Liver (tissue), 9 donors: ENCODE measurements around the gene ARMC5. TPM values are rescaled to one million over a fixed set of nuclear protein-coding genes. Genes with fewer than 3 reads are reported as not detected.

Experiments used
- DNase-seq: peaks from one replicate; pipeline ENCODE4 v3.0.0-alpha.2; 2017; ENCODE audit warnings: low spot score
- H3K27ac ChIP-seq, 2 donors: one replicate each; pipeline ENCODE4 v1.7.0; 2013; ENCODE audit warnings: inconsistent platforms in 2 of 2, low read length in 2 of 2, control low read depth in 1 of 2, low read depth in 1 of 2, mild to moderate bottlenecking in 1 of 2
- H3K27me3 ChIP-seq, 4 donors: one replicate each; pipeline versions ENCODE4 v1.6.1 to v1.7.0; 2013; ENCODE audit warnings: low read length in 3 of 4, inconsistent platforms in 1 of 4, mild to moderate bottlenecking in 1 of 4, moderate library complexity in 1 of 4; ENCODE audit not compliant: control insufficient read depth in 4 of 4, insufficient read depth in 4 of 4
- H3K36me3 ChIP-seq, 4 donors: one replicate each; pipeline versions ENCODE4 v1.6.1 to v1.7.0; 2013; ENCODE audit warnings: low read length in 3 of 4, mild to moderate bottlenecking in 3 of 4, low read depth in 1 of 4, moderate library complexity in 1 of 4; ENCODE audit not compliant: control insufficient read depth in 4 of 4, insufficient read depth in 3 of 4
- H3K4me1 ChIP-seq, 4 donors: one replicate each; pipeline versions ENCODE4 v1.6.1 to v1.7.0; 2013; ENCODE audit warnings: low read length in 3 of 4, mild to moderate bottlenecking in 3 of 4, moderate library complexity in 1 of 4; ENCODE audit not compliant: control insufficient read depth in 4 of 4, insufficient read depth in 4 of 4
- H3K4me3 ChIP-seq, 3 donors: one replicate each; pipeline versions ENCODE4 v1.6.1 to v1.7.0; 2013; ENCODE audit warnings: low read length in 3 of 3, control low read depth in 1 of 3, low read depth in 1 of 3, mild to moderate bottlenecking in 1 of 3
- H3K9ac ChIP-seq, 2 donors: one replicate each; pipeline ENCODE4 v1.7.0; 2013; ENCODE audit warnings: low read length in 2 of 2, mild to moderate bottlenecking in 2 of 2, moderate library complexity in 2 of 2, control low read depth in 1 of 2, low read depth in 1 of 2
- H3K9me3 ChIP-seq, 4 donors: one replicate each; pipeline versions ENCODE4 v1.6.1 to v1.7.0; 2013; ENCODE audit warnings: low read length in 3 of 4; ENCODE audit not compliant: control insufficient read depth in 4 of 4
- EGR1 ChIP-seq, 2 donors: IDR thresholded peaks; 2 replicates each; pipeline ENCODE4 v1.6.1; 2016 to 2018; ENCODE audit warnings: antibody characterized with exemption in 2 of 2, low read depth in 2 of 2
- FOXA1 ChIP-seq: IDR thresholded peaks from 2 replicates; pipeline ENCODE4 v1.6.1; 2016; ENCODE audit warnings: antibody characterized with exemption
- FOXA2 ChIP-seq: IDR thresholded peaks from 2 replicates; pipeline ENCODE4 v1.6.1; 2016; ENCODE audit warnings: antibody characterized with exemption
- GABPA ChIP-seq, 2 donors: IDR thresholded peaks in 1 of 2; conservative IDR thresholded peaks in 1 of 2; 2 replicates each; pipeline ENCODE4 v1.6.1; 2016; ENCODE audit warnings: antibody characterized with exemption in 2 of 2, mild to moderate bottlenecking in 1 of 2, moderate library complexity in 1 of 2
- HNF4A ChIP-seq, 2 donors: conservative IDR thresholded peaks; 2 replicates each; pipeline ENCODE4 v1.6.1; 2016; ENCODE audit warnings: antibody characterized with exemption in 2 of 2, mild to moderate bottlenecking in 2 of 2
- HNF4G ChIP-seq: IDR thresholded peaks from 2 replicates; pipeline ENCODE4 v1.6.1; 2016; ENCODE audit warnings: antibody characterized with exemption
- JUND ChIP-seq, 2 donors: IDR thresholded peaks; 2 replicates each; pipeline ENCODE4 v1.6.1; 2016; ENCODE audit warnings: antibody characterized with exemption in 2 of 2
- RAD21 ChIP-seq, 2 donors: IDR thresholded peaks; 2 replicates each; pipeline ENCODE4 v1.6.1; 2016; ENCODE audit warnings: antibody characterized with exemption in 2 of 2, mild to moderate bottlenecking in 2 of 2
- SP1 ChIP-seq: IDR thresholded peaks from 2 replicates; pipeline ENCODE4 v1.6.1; 2018; ENCODE audit warnings: antibody characterized with exemption, mild to moderate bottlenecking
- TAF1 ChIP-seq: conservative IDR thresholded peaks from 2 replicates; pipeline ENCODE4 v1.6.1; 2016; ENCODE audit warnings: antibody characterized with exemption, mild to moderate bottlenecking
- YY1 ChIP-seq: IDR thresholded peaks from 2 replicates; pipeline ENCODE4 v1.6.1; 2016; ENCODE audit warnings: antibody characterized with exemption, mild to moderate bottlenecking
- WGBS: extraction: QIAGEN DNeasy Blood & Tissue Kit; methylation state at CpG from one replicate; pipeline ENCODE4 v1.1.7; 2013; 5-methylcytosine and 5-hydroxymethylcytosine counted together
- polyA plus RNA-seq, 2 donors: library from polyadenylated mRNA; stranded (reverse) in 1 of 2; unstranded in 1 of 2; fragments of 200-250 nt in 1 of 2; fragments of >200 nt in 1 of 2; fragmentation: Nextera tagmentation in 1 of 2; extraction: Ambion mirVana in 1 of 2; gene quantifications; one replicate each; pipeline versions ENCODE4 v1.2.1 to v1.2.3, GENCODE V29; 2013 to 2015
- total RNA-seq, 2 donors: library from RNA; depleted of rRNA; stranded (reverse); fragments of >200 nt; gene quantifications; one replicate each; pipeline ENCODE4 v1.2.3, GENCODE V29; 2014
- TF ChIP-seq, protein P1 (sequence below): IDR thresholded peaks from 2 replicates; pipeline ENCODE4 v1.6.1; 2016; ENCODE audit warnings: antibody characterized with exemption
- TF ChIP-seq, protein P2 (sequence below): fragments of 150-350 bp; IDR thresholded peaks from 2 replicates; pipeline ENCODE4 v1.5.1; 2017; ENCODE audit warnings: improper control_type of control experiment, low read depth, low read length; ENCODE audit not compliant: missing input control
- TF ChIP-seq, protein P3 (sequence below): IDR thresholded peaks from 2 replicates; pipeline ENCODE4 v1.6.1; 2016; ENCODE audit warnings: antibody characterized with exemption, mild to moderate bottlenecking
- donor health status: healthy.
- donor health status: healthy.
- donor health status: healthy.
- donor health status: healthy.
- donor health status: healthy.

ARMC5 gene
- total and polyA plus RNA-seq, 4 donors: 5.4 to 13.3 (median 11.4) TPM

DNA sequence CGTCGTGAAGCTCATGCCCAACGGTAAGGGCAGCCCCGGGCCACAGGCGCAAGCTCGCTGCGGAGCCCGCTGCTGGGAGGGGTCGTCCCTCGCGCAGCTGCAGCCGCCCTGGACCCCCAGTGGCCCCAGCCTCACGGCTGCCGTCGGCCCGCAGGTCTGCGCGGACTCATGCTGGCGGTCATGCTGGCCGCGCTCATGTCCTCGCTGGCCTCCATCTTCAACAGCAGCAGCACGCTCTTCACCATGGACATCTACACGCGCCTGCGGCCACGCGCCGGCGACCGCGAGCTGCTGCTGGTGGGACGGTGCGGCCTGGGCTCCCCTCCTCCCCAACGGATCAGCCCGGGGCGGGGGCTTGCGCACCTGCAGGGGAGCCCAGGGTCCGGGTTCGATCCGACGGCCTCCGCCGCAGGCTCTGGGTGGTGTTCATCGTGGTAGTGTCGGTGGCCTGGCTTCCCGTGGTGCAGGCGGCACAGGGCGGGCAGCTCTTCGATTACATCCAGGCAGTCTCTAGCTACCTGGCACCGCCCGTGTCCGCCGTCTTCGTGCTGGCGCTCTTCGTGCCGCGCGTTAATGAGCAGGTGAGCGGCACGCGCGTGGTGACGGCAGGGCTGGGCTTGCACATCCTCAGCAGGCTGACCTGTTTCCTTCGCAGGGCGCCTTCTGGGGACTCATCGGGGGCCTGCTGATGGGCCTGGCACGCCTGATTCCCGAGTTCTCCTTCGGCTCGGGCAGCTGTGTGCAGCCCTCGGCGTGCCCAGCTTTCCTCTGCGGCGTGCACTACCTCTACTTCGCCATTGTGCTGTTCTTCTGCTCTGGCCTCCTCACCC, 29.4 kb downstream of the ARMC5 start:
- DNase-seq: no peak
- WGBS: 50% methylated on average over 77 of the region's 77 CpGs
- TF ChIP-seq, protein P1, sequence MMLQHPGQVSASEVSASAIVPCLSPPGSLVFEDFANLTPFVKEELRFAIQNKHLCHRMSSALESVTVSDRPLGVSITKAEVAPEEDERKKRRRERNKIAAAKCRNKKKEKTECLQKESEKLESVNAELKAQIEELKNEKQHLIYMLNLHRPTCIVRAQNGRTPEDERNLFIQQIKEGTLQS: no peak
- TF ChIP-seq, protein P2, sequence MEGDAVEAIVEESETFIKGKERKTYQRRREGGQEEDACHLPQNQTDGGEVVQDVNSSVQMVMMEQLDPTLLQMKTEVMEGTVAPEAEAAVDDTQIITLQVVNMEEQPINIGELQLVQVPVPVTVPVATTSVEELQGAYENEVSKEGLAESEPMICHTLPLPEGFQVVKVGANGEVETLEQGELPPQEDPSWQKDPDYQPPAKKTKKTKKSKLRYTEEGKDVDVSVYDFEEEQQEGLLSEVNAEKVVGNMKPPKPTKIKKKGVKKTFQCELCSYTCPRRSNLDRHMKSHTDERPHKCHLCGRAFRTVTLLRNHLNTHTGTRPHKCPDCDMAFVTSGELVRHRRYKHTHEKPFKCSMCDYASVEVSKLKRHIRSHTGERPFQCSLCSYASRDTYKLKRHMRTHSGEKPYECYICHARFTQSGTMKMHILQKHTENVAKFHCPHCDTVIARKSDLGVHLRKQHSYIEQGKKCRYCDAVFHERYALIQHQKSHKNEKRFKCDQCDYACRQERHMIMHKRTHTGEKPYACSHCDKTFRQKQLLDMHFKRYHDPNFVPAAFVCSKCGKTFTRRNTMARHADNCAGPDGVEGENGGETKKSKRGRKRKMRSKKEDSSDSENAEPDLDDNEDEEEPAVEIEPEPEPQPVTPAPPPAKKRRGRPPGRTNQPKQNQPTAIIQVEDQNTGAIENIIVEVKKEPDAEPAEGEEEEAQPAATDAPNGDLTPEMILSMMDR: no peak
- TF ChIP-seq FOXA2: no peak
- TF ChIP-seq YY1: no peak
- no peak for TF ChIP-seq HNF4G
- no peak for TF ChIP-seq GABPA (IDR thresholded peaks at IDR 0.05 in 1 of 2, conservative IDR thresholded peaks at IDR 0.05 in 1 of 2)
- no peak for TF ChIP-seq TAF1
- TF ChIP-seq, protein P3, sequence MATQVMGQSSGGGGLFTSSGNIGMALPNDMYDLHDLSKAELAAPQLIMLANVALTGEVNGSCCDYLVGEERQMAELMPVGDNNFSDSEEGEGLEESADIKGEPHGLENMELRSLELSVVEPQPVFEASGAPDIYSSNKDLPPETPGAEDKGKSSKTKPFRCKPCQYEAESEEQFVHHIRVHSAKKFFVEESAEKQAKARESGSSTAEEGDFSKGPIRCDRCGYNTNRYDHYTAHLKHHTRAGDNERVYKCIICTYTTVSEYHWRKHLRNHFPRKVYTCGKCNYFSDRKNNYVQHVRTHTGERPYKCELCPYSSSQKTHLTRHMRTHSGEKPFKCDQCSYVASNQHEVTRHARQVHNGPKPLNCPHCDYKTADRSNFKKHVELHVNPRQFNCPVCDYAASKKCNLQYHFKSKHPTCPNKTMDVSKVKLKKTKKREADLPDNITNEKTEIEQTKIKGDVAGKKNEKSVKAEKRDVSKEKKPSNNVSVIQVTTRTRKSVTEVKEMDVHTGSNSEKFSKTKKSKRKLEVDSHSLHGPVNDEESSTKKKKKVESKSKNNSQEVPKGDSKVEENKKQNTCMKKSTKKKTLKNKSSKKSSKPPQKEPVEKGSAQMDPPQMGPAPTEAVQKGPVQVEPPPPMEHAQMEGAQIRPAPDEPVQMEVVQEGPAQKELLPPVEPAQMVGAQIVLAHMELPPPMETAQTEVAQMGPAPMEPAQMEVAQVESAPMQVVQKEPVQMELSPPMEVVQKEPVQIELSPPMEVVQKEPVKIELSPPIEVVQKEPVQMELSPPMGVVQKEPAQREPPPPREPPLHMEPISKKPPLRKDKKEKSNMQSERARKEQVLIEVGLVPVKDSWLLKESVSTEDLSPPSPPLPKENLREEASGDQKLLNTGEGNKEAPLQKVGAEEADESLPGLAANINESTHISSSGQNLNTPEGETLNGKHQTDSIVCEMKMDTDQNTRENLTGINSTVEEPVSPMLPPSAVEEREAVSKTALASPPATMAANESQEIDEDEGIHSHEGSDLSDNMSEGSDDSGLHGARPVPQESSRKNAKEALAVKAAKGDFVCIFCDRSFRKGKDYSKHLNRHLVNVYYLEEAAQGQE: no peak
- no peak for TF ChIP-seq RAD21 (IDR thresholded peaks at IDR 0.05)
- TF ChIP-seq EGR1 (IDR thresholded peaks at IDR 0.05; ENCODE audit: low read depth in 2 of 2): no peak
- TF ChIP-seq FOXA1: no peak
- TF ChIP-seq HNF4A (conservative IDR thresholded peaks at IDR 0.05): no peak

DNA sequence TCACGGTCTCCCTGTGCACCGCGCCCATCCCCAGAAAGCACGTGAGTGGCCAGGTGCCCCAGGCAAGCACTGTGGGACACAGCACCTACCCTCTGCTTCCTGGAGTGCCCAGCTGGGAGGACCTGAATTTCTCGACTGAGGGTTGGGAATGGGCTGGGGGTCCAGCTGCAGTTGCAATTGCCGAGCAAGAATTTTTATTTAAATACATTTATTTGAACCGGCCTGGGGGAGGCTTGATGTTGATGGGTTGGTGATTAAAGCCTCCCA, 29.9 kb downstream of the ARMC5 start:
- DNase-seq: no peak
- no peak overlapping the region for H3K9ac ChIP-seq
- TF ChIP-seq SP1 (no peak), FOXA2 (no peak), GABPA (IDR thresholded peaks at IDR 0.05 in 1 of 2, conservative IDR thresholded peaks at IDR 0.05 in 1 of 2) (no peak), EGR1 (IDR thresholded peaks at IDR 0.05; ENCODE audit: low read depth in 2 of 2) (no peak), JUND (IDR thresholded peaks at IDR 0.05) (no peak), FOXA1 (no peak)
- TF ChIP-seq, protein P2: no peak
- TF ChIP-seq, protein P3: no peak
- 87% methylated on average over 7 of the region's 7 CpGs for WGBS
- H3K4me3 ChIP-seq: no peak overlapping the region
- no peaks in the 10 kb centered on the region for H3K27me3 ChIP-seq
- H3K4me1 ChIP-seq: peaks cover 3 to 17% (median 11%) of the 10 kb centered on the region in 4 donors
- no peaks in the 10 kb centered on the region for H3K9me3 ChIP-seq
- H3K36me3 ChIP-seq: peaks cover 3 to 35% (median 14%) of the 10 kb centered on the region in 4 donors
- H3K27ac ChIP-seq: no peak overlapping the region

More for the DNA sequence above, 29.4 kb downstream of the ARMC5 start:
- H3K27me3 ChIP-seq: no peaks in the 10 kb centered on the region
- peaks cover 3 to 17% (median 11%) of the 10 kb centered on the region in 4 donors for H3K4me1 ChIP-seq
- no peaks in the 10 kb centered on the region for H3K9me3 ChIP-seq
- H3K36me3 ChIP-seq: peaks cover 3 to 34% (median 14%) of the 10 kb centered on the region in 4 donors
- no peak overlapping the region for H3K27ac ChIP-seq
- H3K4me3 ChIP-seq: peak overlapping the region in 1 of 3 donors; percentile 54
- no peak overlapping the region for H3K9ac ChIP-seq
